Trophoblast cell (in vitro differentiated cells and primary cell): ENCODE results near the gene VAMP3.

Experiments
- DNase-seq, 2 donors: peaks; one replicate each; pipeline ENCODE4 v3.0.0-alpha.2; 2016
- H2AFZ ChIP-seq: 2 replicates; pipeline ENCODE4 v1.6.1; 2013; ENCODE audit warnings: low read length, moderate library complexity, mild to moderate bottlenecking; ENCODE audit not compliant: insufficient read depth, poor library complexity
- H2AK5ac ChIP-seq: 2 replicates; pipeline ENCODE4 v1.6.1; 2013; ENCODE audit warnings: mild to moderate bottlenecking, low read length
- H2BK120ac ChIP-seq: 2 replicates; pipeline ENCODE4 v1.6.1; 2013; ENCODE audit warnings: low read length, mild to moderate bottlenecking, moderate library complexity; ENCODE audit not compliant: insufficient read depth, poor library complexity
- H2BK12ac ChIP-seq: 2 replicates; pipeline ENCODE4 v1.6.1; 2013; ENCODE audit warnings: mild to moderate bottlenecking, low read length, moderate library complexity
- H2BK5ac ChIP-seq: 2 replicates; pipeline ENCODE4 v1.6.1; 2013; ENCODE audit warnings: low read length, low read depth, moderate library complexity, mild to moderate bottlenecking; ENCODE audit not compliant: poor library complexity
- H3K14ac ChIP-seq: 2 replicates; pipeline ENCODE4 v1.6.1; 2013; ENCODE audit warnings: mild to moderate bottlenecking, low read length
- H3K18ac ChIP-seq: 2 replicates; pipeline ENCODE4 v1.6.1; 2013; ENCODE audit warnings: mild to moderate bottlenecking, low read length
- H3K23ac ChIP-seq: 2 replicates; pipeline ENCODE4 v1.6.1; 2013; ENCODE audit warnings: low read length
- H3K27ac ChIP-seq: 2 replicates; pipeline ENCODE4 v1.5.1; 2013; ENCODE audit warnings: low read depth, mild to moderate bottlenecking, inconsistent platforms, low read length, moderate library complexity
- H3K27me3 ChIP-seq: 2 replicates; pipeline ENCODE4 v1.6.1; 2013; ENCODE audit warnings: inconsistent platforms, mild to moderate bottlenecking, low read length, moderate library complexity; ENCODE audit not compliant: insufficient read depth
- H3K36me3 ChIP-seq, 2 experiments: 1 replicate in 1 of 2; 2 replicates in 1 of 2; pipeline ENCODE4 v1.6.1; 2013; ENCODE audit warnings: low read length in 2 of 2, mild to moderate bottlenecking in 2 of 2, moderate library complexity in 1 of 2; ENCODE audit not compliant: insufficient read depth in 2 of 2, control insufficient read depth in 1 of 2
- H3K4ac ChIP-seq: 2 replicates; pipeline ENCODE4 v1.6.1; 2013; ENCODE audit warnings: low read depth, mild to moderate bottlenecking, low read length, moderate library complexity
- H3K4me1 ChIP-seq, 2 experiments: 1 replicate in 1 of 2; 2 replicates in 1 of 2; pipeline ENCODE4 v1.6.1; 2013; ENCODE audit warnings: low read length in 2 of 2, mild to moderate bottlenecking in 2 of 2, moderate library complexity in 1 of 2; ENCODE audit not compliant: insufficient read depth in 2 of 2, control insufficient read depth in 1 of 2
- H3K4me2 ChIP-seq: 2 replicates; pipeline ENCODE4 v1.6.1; 2013; ENCODE audit warnings: inconsistent platforms, mild to moderate bottlenecking, low read length, moderate library complexity
- H3K4me3 ChIP-seq: 2 replicates; pipeline ENCODE4 v1.5.1; 2013; ENCODE audit warnings: mild to moderate bottlenecking, low read depth, low read length, inconsistent platforms
- H3K79me1 ChIP-seq: one replicate; pipeline ENCODE4 v1.6.1; 2013; ENCODE audit warnings: low read length
- H3K79me2 ChIP-seq: 2 replicates; pipeline ENCODE4 v1.6.1; 2013; ENCODE audit warnings: low read length, mild to moderate bottlenecking; ENCODE audit not compliant: control insufficient read depth, insufficient read depth, poor library complexity
- H3K9ac ChIP-seq: 2 replicates; pipeline ENCODE4 v1.6.1; 2013; ENCODE audit warnings: mild to moderate bottlenecking, low read length
- H3K9me3 ChIP-seq: 2 replicates; pipeline ENCODE4 v1.6.1; 2013; ENCODE audit warnings: low read depth, mild to moderate bottlenecking, control low read depth, inconsistent platforms, low read length; ENCODE audit not compliant: insufficient read depth
- H4K12ac ChIP-seq: 2 replicates; pipeline ENCODE4 v1.6.1; 2013; ENCODE audit warnings: low read depth, mild to moderate bottlenecking, low read length, moderate library complexity
- H4K8ac ChIP-seq: 2 replicates; pipeline ENCODE4 v1.6.1; 2013; ENCODE audit warnings: low read depth, mild to moderate bottlenecking, low read length, moderate library complexity
- H4K91ac ChIP-seq: one replicate; pipeline ENCODE4 v1.6.1; 2013; ENCODE audit warnings: low read depth, mild to moderate bottlenecking, low read length, moderate library complexity
- WGBS: extraction: QIAGEN DNeasy Blood & Tissue Kit; methylation state at CpG from one replicate; pipeline ENCODE4 v1.1.7; 2013; ENCODE audit warnings: missing lambda C conversion rate; ENCODE audit not compliant: insufficient read length, insufficient coverage; ENCODE audit errors: extremely low coverage; 5-methylcytosine and 5-hydroxymethylcytosine counted together

VAMP3 gene

GRCh38 chr1:7753641-7754040, 17.5 kb upstream of the VAMP3 start:
- H3K14ac ChIP-seq = no peak overlapping the region
- no peaks in the 10 kb centered on the region for H3K9me3 ChIP-seq
- no peak overlapping the region for H3K27ac ChIP-seq
- H4K8ac ChIP-seq = no peak overlapping the region
- H4K12ac ChIP-seq = no peak overlapping the region
- no peak for DNase-seq
- no peak overlapping the region for H2BK12ac ChIP-seq
- no peak overlapping the region for H4K91ac ChIP-seq
- no peak overlapping the region for H2BK5ac ChIP-seq
- H3K4ac ChIP-seq = no peak overlapping the region
- no peaks in the 10 kb centered on the region for H3K36me3 ChIP-seq
- H3K4me3 ChIP-seq = no peak overlapping the region
- no peaks in the 10 kb centered on the region for H3K4me1 ChIP-seq
- H3K18ac ChIP-seq = no peak overlapping the region
- no peaks in the 10 kb centered on the region for H3K27me3 ChIP-seq
- H3K79me2 ChIP-seq = no peaks in the 10 kb centered on the region
- H2AK5ac ChIP-seq = no peak overlapping the region
- WGBS = no CpG with 5 or more reads among the region's 3 CpGs
- no peak overlapping the region for H2AFZ ChIP-seq
- no peak overlapping the region for H3K9ac ChIP-seq
- H2BK120ac ChIP-seq = no peak overlapping the region
- no peak overlapping the region for H3K23ac ChIP-seq
- H3K79me1 ChIP-seq = no peaks in the 10 kb centered on the region
- no peak overlapping the region for H3K4me2 ChIP-seq

GRCh38 chr1:7754234-7754633, 16.9 kb upstream of the VAMP3 start:
- no peaks in the 10 kb centered on the region for H3K27me3 ChIP-seq
- H3K4me1 ChIP-seq = no peaks in the 10 kb centered on the region
- H3K9me3 ChIP-seq = no peaks in the 10 kb centered on the region
- H3K4me3 ChIP-seq = no peak overlapping the region
- no peak overlapping the region for H4K91ac ChIP-seq
- no peaks in the 10 kb centered on the region for H3K36me3 ChIP-seq
- H3K23ac ChIP-seq = no peak overlapping the region
- H4K12ac ChIP-seq = no peak overlapping the region
- H2AFZ ChIP-seq = no peak overlapping the region
- H2BK120ac ChIP-seq = no peak overlapping the region
- no peak overlapping the region for H3K27ac ChIP-seq
- no peaks in the 10 kb centered on the region for H3K79me1 ChIP-seq
- WGBS = no CpG with 5 or more reads among the region's 3 CpGs
- H3K4me2 ChIP-seq = no peak overlapping the region
- no peak overlapping the region for H3K4ac ChIP-seq
- no peak overlapping the region for H4K8ac ChIP-seq
- H3K18ac ChIP-seq = no peak overlapping the region
- H3K79me2 ChIP-seq = no peaks in the 10 kb centered on the region
- no peak for DNase-seq
- H2BK12ac ChIP-seq = no peak overlapping the region
- no peak overlapping the region for H2BK5ac ChIP-seq
- H2AK5ac ChIP-seq = no peak overlapping the region
- H3K9ac ChIP-seq = no peak overlapping the region
- no peak overlapping the region for H3K14ac ChIP-seq

DNA sequence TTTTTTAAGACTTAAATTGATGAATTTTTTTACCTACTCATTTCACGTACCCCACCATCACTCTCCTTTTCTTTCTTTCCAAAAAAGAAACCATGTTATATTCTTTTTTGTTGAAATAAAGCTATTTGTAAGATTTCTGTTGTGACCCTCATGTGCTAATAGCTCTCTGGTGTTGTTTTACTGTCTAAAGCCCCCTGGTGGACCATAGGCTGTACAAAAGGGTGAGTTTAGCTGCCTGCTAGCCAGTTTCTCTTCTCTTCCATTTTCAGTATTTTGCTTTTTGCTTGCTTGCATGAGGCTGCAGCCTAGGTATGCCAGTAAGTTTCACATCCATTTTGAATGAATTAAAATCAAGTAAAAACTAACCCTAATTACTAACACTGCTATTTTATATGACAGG, 15.6 kb upstream of the VAMP3 start:
- H4K91ac ChIP-seq = no peak overlapping the region
- no peak overlapping the region for H2BK12ac ChIP-seq
- no peaks in the 10 kb centered on the region for H3K79me1 ChIP-seq
- H4K12ac ChIP-seq = no peak overlapping the region
- H3K27me3 ChIP-seq = no peaks in the 10 kb centered on the region
- no peak overlapping the region for H3K23ac ChIP-seq
- H3K14ac ChIP-seq = no peak overlapping the region
- H3K27ac ChIP-seq = no peak overlapping the region
- H3K4me2 ChIP-seq = no peak overlapping the region
- no peak for DNase-seq
- no peak overlapping the region for H2AK5ac ChIP-seq
- no peak overlapping the region for H4K8ac ChIP-seq
- no peak overlapping the region for H3K4ac ChIP-seq
- 100% methylated on average over 1 of the region's 1 CpG for WGBS
- H3K79me2 ChIP-seq = no peaks in the 10 kb centered on the region
- no peak overlapping the region for H3K9ac ChIP-seq
- no peak overlapping the region for H3K18ac ChIP-seq
- H2BK120ac ChIP-seq = no peak overlapping the region
- peaks cover 0 to 2% of the 10 kb centered on the region in 2 experiments for H3K36me3 ChIP-seq
- H2AFZ ChIP-seq = no peak overlapping the region
- no peaks in the 10 kb centered on the region for H3K9me3 ChIP-seq
- no peaks in the 10 kb centered on the region for H3K4me1 ChIP-seq
- no peak overlapping the region for H3K4me3 ChIP-seq
- no peak overlapping the region for H2BK5ac ChIP-seq

GRCh38 chr1:7760245-7760644, 10.9 kb upstream of the VAMP3 start:
- Histone ChIP-seq H3K4me3 (no peak overlapping the region), H2AK5ac (no peak overlapping the region), H4K8ac (no peak overlapping the region), H2BK120ac (no peak overlapping the region), H4K12ac (no peak overlapping the region), H3K4me1 (no peaks in the 10 kb centered on the region), H4K91ac (no peak overlapping the region), H3K36me3 (peaks cover 0 to 2% of the 10 kb centered on the region in 2 experiments), H2BK12ac (no peak overlapping the region), H3K79me2 (no peaks in the 10 kb centered on the region), H3K4me2 (no peak overlapping the region), H2BK5ac (no peak overlapping the region), H3K18ac (no peak overlapping the region), H3K27me3 (no peaks in the 10 kb centered on the region), H3K9ac (no peak overlapping the region), H3K27ac (no peak overlapping the region), H2AFZ (no peak overlapping the region), H3K9me3 (no peaks in the 10 kb centered on the region), H3K23ac (no peak overlapping the region), H3K79me1 (no peaks in the 10 kb centered on the region), H3K4ac (no peak overlapping the region), H3K14ac (no peak overlapping the region)
- DNase-seq = no peak
- no CpG with 5 or more reads among the region's 6 CpGs for WGBS
